HepG2 (cell line): ENCODE data around the gene CA11. TPM values are rescaled to one million over a fixed set of nuclear protein-coding genes. Genes with fewer than 3 reads are reported as not detected.

Experiments used
- ATAC-seq: fragments of 200-7000 bp; cut with Tn5 transposase; 3 replicates; pipeline ENCODE4 v1.9.1; 2020; ENCODE audit warnings: mild to moderate bottlenecking, moderate library complexity
- BruUV-seq: library from RNA; stranded (reverse); fragments of 400-500 nt; replicated peaks from 2 replicates; lab custom pipeline; 2021; lab: Mats Ljungman, UMichigan
- CTCF ChIA-PET: fragments of 300-600 bp; formaldehyde crosslinking; extraction: SDS; loops from one replicate; lab custom pipeline; 2021; ENCODE audit warnings: low total read pairs, inconsistent platforms, low intra/inter-chr PET ratio; lab: Yijun Ruan, JAX
- POLR2A ChIA-PET: fragments of 350-600 bp; sonication (Branson Sonifier 250); formaldehyde crosslinking; loops from one replicate; lab custom pipeline; 2020; ENCODE audit warnings: antibody characterized with exemption, inconsistent platforms; lab: Yijun Ruan, JAX
- DNase-seq: peaks from one replicate; pipeline ENCODE4 v3.0.0-alpha.2; 2015; ENCODE audit warnings: low spot score
- FAIRE-seq: peaks from 3 replicates; lab custom pipeline; 2011; peaks lifted over from hg19 to GRCh38; lab: Jason Lieb, UNC
- H2AFZ ChIP-seq: one replicate; pipeline ENCODE4 v1.6.1; 2011; ENCODE audit warnings: low read length, inconsistent platforms
- H3K27ac ChIP-seq: fragments of 300-600 bp; 3 replicates; pipeline ENCODE4 v1.8.0; 2011; ENCODE audit warnings: mixed run types, mild to moderate bottlenecking, mixed read lengths, low read length, inconsistent platforms; ENCODE audit not compliant: insufficient read depth; ENCODE audit errors: extremely low read length
- H3K27me3 ChIP-seq, 2 experiments: fragments of 200-600 bp in 1 of 2; 2 replicates in 1 of 2; 3 replicates in 1 of 2; pipeline versions ENCODE4 v1.6.0 to v1.8.0; 2011; ENCODE audit warnings: low read length in 2 of 2, mild to moderate bottlenecking in 2 of 2, moderate library complexity in 2 of 2, inconsistent platforms in 1 of 2; ENCODE audit not compliant: insufficient read depth in 2 of 2, control insufficient read depth in 1 of 2
- H3K36me3 ChIP-seq, 2 experiments: fragments of 200-600 bp in 1 of 2; replicated peaks in 1 of 2; 2 replicates in 1 of 2; 3 replicates in 1 of 2; pipeline versions ENCODE4 v1.5.1 to v1.8.0; 2011; ENCODE audit warnings: low read length in 2 of 2, inconsistent platforms in 1 of 2; ENCODE audit not compliant: insufficient read depth in 2 of 2, control insufficient read depth in 1 of 2
- H3K4me1 ChIP-seq: 2 replicates; pipeline ENCODE4 v1.5.1; 2012; ENCODE audit warnings: low read length, inconsistent platforms; ENCODE audit not compliant: insufficient read depth
- H3K4me2 ChIP-seq: 2 replicates; pipeline ENCODE4 v1.6.0; 2011; ENCODE audit warnings: low read depth, low read length, inconsistent platforms
- H3K4me3 ChIP-seq, 3 experiments: fragments of 200-600 bp in 1 of 3; sonication (generic), shearing (Covaris generic) in 1 of 3; replicated peaks in 1 of 3; 2 replicates each; pipeline ENCODE4 v1.5.1; 2011 to 2016; ENCODE audit warnings: low read length in 3 of 3, inconsistent platforms in 2 of 3, low read depth in 2 of 3, mild to moderate bottlenecking in 2 of 3, control low read depth in 1 of 3, mixed read lengths in 1 of 3; ENCODE audit not compliant: insufficient read depth in 1 of 3
- H3K79me2 ChIP-seq: one replicate; pipeline ENCODE4 v1.6.1; 2011; ENCODE audit warnings: low read length, inconsistent platforms; ENCODE audit not compliant: insufficient read depth
- H3K9ac ChIP-seq: 2 replicates; pipeline ENCODE4 v1.6.0; 2011; ENCODE audit warnings: mild to moderate bottlenecking, low read depth, low read length, inconsistent platforms; ENCODE audit not compliant: insufficient read depth
- H3K9me3 ChIP-seq: 2 replicates; pipeline ENCODE4 v1.5.1; 2012; ENCODE audit warnings: mild to moderate bottlenecking, low read length
- H4K20me1 ChIP-seq: 2 replicates; pipeline ENCODE4 v1.6.0; 2011; ENCODE audit warnings: inconsistent platforms, mild to moderate bottlenecking, low read length, moderate library complexity; ENCODE audit not compliant: insufficient read depth
- ELF3 ChIP-seq: IDR thresholded peaks from 2 replicates; pipeline ENCODE4 v1.6.1; 2016; ENCODE audit warnings: missing genetic modification reagents, missing compliant biosample characterization
- GATAD2A ChIP-seq: IDR thresholded peaks from 2 replicates; pipeline ENCODE4 v1.6.1; 2016
- GPBP1L1 ChIP-seq: sonication (generic); formaldehyde crosslinking; IDR thresholded peaks from 2 replicates; pipeline ENCODE4 v1.5.0; 2020; ENCODE audit warnings: mild to moderate bottlenecking, missing genetic modification reagents
- KLF13 ChIP-seq: sonication (generic); formaldehyde crosslinking; IDR thresholded peaks from 2 replicates; pipeline ENCODE4 v1.4.0; 2020; ENCODE audit warnings: mild to moderate bottlenecking, missing genetic modification reagents
- MLLT10 ChIP-seq: sonication (generic); formaldehyde crosslinking; IDR thresholded peaks from 2 replicates; pipeline ENCODE4 v1.4.0; 2020; ENCODE audit warnings: missing genetic modification reagents
- NFIC ChIP-seq: IDR thresholded peaks from 2 replicates; pipeline ENCODE4 v1.6.1; 2012; ENCODE audit warnings: mild to moderate bottlenecking, low read length, inconsistent platforms
- THAP11 ChIP-seq: IDR thresholded peaks from 2 replicates; pipeline ENCODE4 v1.6.1; 2016; ENCODE audit warnings: missing biosample characterization, missing genetic modification reagents
- ZBTB8A ChIP-seq: sonication (generic); formaldehyde crosslinking; IDR thresholded peaks from 2 replicates; pipeline ENCODE4 v1.4.0; 2020; ENCODE audit warnings: mild to moderate bottlenecking, low read depth, missing genetic modification reagents, borderline replicate concordance
- ZFYVE20 ChIP-seq: sonication (generic); formaldehyde crosslinking; IDR thresholded peaks from 2 replicates; pipeline ENCODE4 v1.8.0; 2023; ENCODE audit warnings: low read depth, mild to moderate bottlenecking, moderate library complexity, missing genetic modification reagents, borderline replicate concordance
- ZHX1 ChIP-seq: sonication (generic); formaldehyde crosslinking; IDR thresholded peaks from 2 replicates; pipeline ENCODE4 v1.8.1; 2022; ENCODE audit warnings: low read depth, mild to moderate bottlenecking, missing genetic modification reagents
- ZNF430 ChIP-seq: sonication (generic); formaldehyde crosslinking; IDR thresholded peaks from 2 replicates; pipeline ENCODE4 v1.9.0; 2021; ENCODE audit warnings: mild to moderate bottlenecking, missing genetic modification reagents
- ZNF737 ChIP-seq: sonication (generic); formaldehyde crosslinking; IDR thresholded peaks from 2 replicates; pipeline ENCODE4 v1.5.0; 2020; ENCODE audit warnings: missing genetic modification reagents, mild to moderate bottlenecking, borderline replicate concordance
- ZNF746 ChIP-seq: sonication (generic); formaldehyde crosslinking; IDR thresholded peaks from 2 replicates; pipeline ENCODE4 v1.8.0; 2022; ENCODE audit warnings: mild to moderate bottlenecking, missing genetic modification reagents
- WGBS: methylation state at CpG from one replicate; pipeline ENCODE4 v1.1.6; 2017; ENCODE audit warnings: low lambda C conversion rate; 5-methylcytosine and 5-hydroxymethylcytosine counted together
- in situ Hi-C: cut with HindIII; loops from 2 replicates; pipeline ENCODE4 v1.10.0; 2017; ENCODE audit warnings: low pct_unique_long_range_greater_than_20kb; ENCODE audit not compliant: extremely low pct_ligation_motif_present
- intact Hi-C: fragments of 100-400 bp; cut with micrococcal nuclease; formaldehyde crosslinking; loops from one replicate; pipeline ENCODE4 v1.10.0; 2022; ENCODE audit not compliant: unreplicated experiment
- polyA plus RNA-seq, 8 experiments: library from polyadenylated mRNA; depleted of rRNA in 3 of 8; stranded (reverse) in 7 of 8; unstranded in 1 of 8; fragments of >200 nt; fragmentation: Illumina TruSeq in 4 of 8; extraction: Trizol in 4 of 8; gene quantifications; 2 replicates each; pipeline versions ENCODE4 v1.2.1 to v1.2.3, GENCODE V29; 2011 to 2016; ENCODE audit warnings: low read depth in 4 of 8, missing spikeins in 1 of 8, mixed read lengths in 1 of 8; ENCODE audit not compliant: insufficient read depth in 1 of 8
- total RNA-seq, 5 experiments: library from RNA; depleted of rRNA; stranded (reverse); fragments of >200 nt; fragmentation: Illumina TruSeq; extraction: Trizol; gene quantifications; 2 replicates each; pipeline ENCODE4 v1.2.3, GENCODE V29; 2016; ENCODE audit warnings: low read depth in 1 of 5

CA11 gene
- total and polyA plus RNA-seq, 2 of the 13 experiments (the other 11 are each of a cell fraction or from before 2014, with no cell fraction given): 0.41 to 0.58 TPM

- ATAC-seq: no peak
- Histone ChIP-seq H3K27ac (no peak overlapping the region), H3K36me3 (no peaks in the 10 kb centered on the region), H2AFZ (no peak overlapping the region), H3K4me3 (no peak overlapping the region), H3K79me2 (no peaks in the 10 kb centered on the region), H3K4me2 (no peak overlapping the region), H3K9me3 (no peaks in the 10 kb centered on the region), H4K20me1 (no peaks in the 10 kb centered on the region), H3K9ac (no peak overlapping the region), H3K27me3 (peaks cover 1 to 6% of the 10 kb centered on the region in 2 experiments; a peak in 2 of 5 replicates), H3K4me1 (no peaks in the 10 kb centered on the region)
- FAIRE-seq: no peak
- DNase-seq: no peak
- in situ Hi-C loops: no loop called here
- CTCF ChIA-PET: no interaction called here
- intact Hi-C loops: no loop called here
- 10% methylated on average over 4 of the region's 4 CpGs for WGBS
- BruUV-seq: no TSS peak
- TF ChIP-seq MLLT10 (CRISPR knock-in tag): no peak
- no peak for TF ChIP-seq ZNF737
- no peak for TF ChIP-seq ZNF746 (CRISPR knock-in tag)
- no peak for TF ChIP-seq ELF3 (CRISPR knock-in tag)
- no peak for TF ChIP-seq KLF13
- TF ChIP-seq ZNF430: no peak
- TF ChIP-seq THAP11 (CRISPR knock-in tag): no peak
- TF ChIP-seq NFIC: no peak
- no peak for TF ChIP-seq GATAD2A
- TF ChIP-seq GPBP1L1 (CRISPR knock-in tag): no peak
- POLR2A ChIA-PET: interaction anchor here (1.1 kb wide), 1 partner anchor 10 kb away, joined by 6 read pairs; no protein-coding TSS in a partner anchor
Measured at GRCh38 chr19:48663667-48664066, 17.7 kb upstream of the CA11 start.

- CTCF ChIA-PET: no interaction called here
- no peak overlapping the region for H3K27ac ChIP-seq
- no peaks in the 10 kb centered on the region for H3K79me2 ChIP-seq
- no peaks in the 10 kb centered on the region for H4K20me1 ChIP-seq
- no peak overlapping the region for H3K9ac ChIP-seq
- WGBS: 90% methylated on average over 13 of the region's 50 CpGs
- no TSS peak for BruUV-seq
- H3K4me1 ChIP-seq: no peaks in the 10 kb centered on the region
- no peak for DNase-seq
- H3K4me2 ChIP-seq: no peak overlapping the region
- no peak for FAIRE-seq
- H2AFZ ChIP-seq: no peak overlapping the region
- no peak overlapping the region for H3K4me3 ChIP-seq
- peaks cover 1 to 6% of the 10 kb centered on the region in 2 experiments; a peak in 2 of 5 replicates for H3K27me3 ChIP-seq
- TF ChIP-seq ZBTB8A (no peak), ZFYVE20 (no peak), ZHX1 (CRISPR knock-in tag) (no peak)
- POLR2A ChIA-PET: no interaction called here
- in situ Hi-C loops (no loop called here), intact Hi-C loops (no loop called here)
- H3K9me3 ChIP-seq: no peaks in the 10 kb centered on the region
- H3K36me3 ChIP-seq: no peaks in the 10 kb centered on the region
- ATAC-seq: no peak
Measured at GRCh38 chr19:48661711-48662090, 15.7 kb upstream of the CA11 start.
